ENCODE results near the gene COMMD9. TPM values are rescaled to one million over a fixed set of nuclear protein-coding genes. Genes with fewer than 3 reads are reported as not detected.

COMMD9 gene
- polyA plus RNA-seq, 3 donors, result 105 to 238 (median 235) TPM

GRCh38 chr11:36306888-36307287, 17.7 kb upstream of the COMMD9 start:
- peak; percentile 69 for TF ChIP-seq CTCF (IDR thresholded peaks at IDR 0.05)
- H3K4me1 ChIP-seq (ENCODE audit: control insufficient read depth in 1 of 2, insufficient read depth in 2 of 2, low read length in 2 of 2), result peaks cover 11 to 19% of the 10 kb centered on the region in 2 donors
- Mint-ChIP-seq H3K9me3 (peaks cover 0 to 2% (median 0%) of the 10 kb centered on the region in 7 donors), H3K4me1 (peaks cover 13% of the 10 kb centered on the region), H3K4me3 (no peak overlapping the region), H3K27me3 (ENCODE audit: low read depth in 3 of 3) (peaks cover 0 to 4% (median 3%) of the 10 kb centered on the region in 3 donors), H3K27ac (peak overlapping the region in 2 of 7 donors; percentile 64 to 69), H3K36me3 (no peaks in the 10 kb centered on the region)
- H3K9me3 ChIP-seq (replicated peaks in 1 of 2; ENCODE audit: control insufficient read depth in 1 of 2, insufficient read depth in 1 of 2, low read length in 2 of 2), result no peaks in the 10 kb centered on the region
- no peaks in the 10 kb centered on the region for H4K20me1 ChIP-seq (ENCODE audit: insufficient read depth, low read length)
- peak; percentile 30 to 47 (median 43) for DNase-seq
- no peaks in the 10 kb centered on the region for H3K79me2 ChIP-seq (ENCODE audit: insufficient read depth, low read length)
- intact Hi-C loops (cut with micrococcal nuclease), result no loop called here
- no peak overlapping the region for H3K4me2 ChIP-seq (replicated peaks; ENCODE audit: extremely low read depth, low read length, poor library complexity, severe bottlenecking)
- H2AFZ ChIP-seq (ENCODE audit: insufficient read depth, low read depth, low read length, poor library complexity, severe bottlenecking), result no peak overlapping the region
- WGBS (ENCODE audit: insufficient coverage), result no CpG with 5 or more reads among the region's 3 CpGs
- no peak overlapping the region for H3K27ac ChIP-seq (ENCODE audit: low read depth in 1 of 2, low read length in 2 of 2)
- H3K9ac ChIP-seq (ENCODE audit: insufficient read depth, low read length, poor library complexity, severe bottlenecking), result no peak overlapping the region
- no peaks in the 10 kb centered on the region for H3K36me3 ChIP-seq (replicated peaks in 1 of 2; ENCODE audit: control insufficient read depth in 1 of 2, insufficient read depth in 2 of 2, low read length in 2 of 2)
- no peaks in the 10 kb centered on the region for H3K27me3 ChIP-seq (ENCODE audit: control insufficient read depth in 2 of 2, insufficient read depth in 2 of 2, low read length in 2 of 2)
- H3K4me3 ChIP-seq (replicated peaks in 1 of 3; ENCODE audit: low read depth in 2 of 3, low read length in 3 of 3), result no peak overlapping the region

DNA sequence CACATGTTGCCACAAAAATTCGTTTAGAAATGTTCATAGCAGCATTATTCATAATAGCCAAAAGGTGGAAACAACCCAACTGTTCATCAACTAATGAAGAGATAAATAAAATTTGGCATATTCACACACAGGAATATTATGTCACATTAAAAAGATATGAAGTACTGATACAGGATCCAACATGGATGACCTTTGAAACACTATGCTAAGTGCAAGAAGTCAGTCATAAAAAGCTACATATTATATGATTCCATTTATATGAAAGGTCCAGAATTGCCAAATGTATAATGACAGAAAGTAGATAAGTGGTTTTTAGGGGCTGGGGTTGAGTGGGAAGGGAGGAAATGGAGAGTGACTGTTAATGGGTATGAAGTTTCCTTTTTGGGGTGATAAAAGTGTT, 15.8 kb upstream of the COMMD9 start:
- H3K9ac ChIP-seq (ENCODE audit: insufficient read depth, low read length, poor library complexity, severe bottlenecking), result no peak overlapping the region
- peaks cover 11 to 19% of the 10 kb centered on the region in 2 donors for H3K4me1 ChIP-seq (ENCODE audit: control insufficient read depth in 1 of 2, insufficient read depth in 2 of 2, low read length in 2 of 2)
- no peaks in the 10 kb centered on the region for H3K36me3 Mint-ChIP-seq
- H3K27ac ChIP-seq (ENCODE audit: low read depth in 1 of 2, low read length in 2 of 2), result no peak overlapping the region
- H3K9me3 Mint-ChIP-seq, result peaks cover 0 to 2% (median 0%) of the 10 kb centered on the region in 7 donors
- H3K4me1 Mint-ChIP-seq, result peaks cover 13% of the 10 kb centered on the region
- peaks cover 0 to 2% (median 1%) of the 10 kb centered on the region in 3 donors for H3K27me3 Mint-ChIP-seq (ENCODE audit: low read depth in 3 of 3)
- no peak overlapping the region for H3K4me3 ChIP-seq (replicated peaks in 1 of 3; ENCODE audit: low read depth in 2 of 3, low read length in 3 of 3)
- TF ChIP-seq CTCF (IDR thresholded peaks at IDR 0.05), result no peak
- H3K27ac Mint-ChIP-seq, result no peak overlapping the region
- no peaks in the 10 kb centered on the region for H3K79me2 ChIP-seq (ENCODE audit: insufficient read depth, low read length)
- no peaks in the 10 kb centered on the region for H3K36me3 ChIP-seq (replicated peaks in 1 of 2; ENCODE audit: control insufficient read depth in 1 of 2, insufficient read depth in 2 of 2, low read length in 2 of 2)
- H3K4me3 Mint-ChIP-seq, result no peak overlapping the region
- intact Hi-C loops (cut with micrococcal nuclease), result no loop called here
- no CpG with 5 or more reads among the region's 1 CpG for WGBS (ENCODE audit: insufficient coverage)
- no peak overlapping the region for H2AFZ ChIP-seq (ENCODE audit: insufficient read depth, low read depth, low read length, poor library complexity, severe bottlenecking)
- no peaks in the 10 kb centered on the region for H4K20me1 ChIP-seq (ENCODE audit: insufficient read depth, low read length)
- no peaks in the 10 kb centered on the region for H3K27me3 ChIP-seq (ENCODE audit: control insufficient read depth in 2 of 2, insufficient read depth in 2 of 2, low read length in 2 of 2)
- no peak overlapping the region for H3K4me2 ChIP-seq (replicated peaks; ENCODE audit: extremely low read depth, low read length, poor library complexity, severe bottlenecking)
- H3K9me3 ChIP-seq (replicated peaks in 1 of 2; ENCODE audit: control insufficient read depth in 1 of 2, insufficient read depth in 1 of 2, low read length in 2 of 2), result no peaks in the 10 kb centered on the region
- no peak for DNase-seq

Measured in CD14-positive monocyte (primary cell).